Measurements from ENCODE around the gene GPSM3. TPM values are rescaled to one million over a fixed set of nuclear protein-coding genes. Genes with fewer than 3 reads are reported as not detected.

GPSM3 gene, protein sequence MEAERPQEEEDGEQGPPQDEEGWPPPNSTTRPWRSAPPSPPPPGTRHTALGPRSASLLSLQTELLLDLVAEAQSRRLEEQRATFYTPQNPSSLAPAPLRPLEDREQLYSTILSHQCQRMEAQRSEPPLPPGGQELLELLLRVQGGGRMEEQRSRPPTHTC
- total RNA-seq = 10 to 100 TPM in 1 of 4 donors, 1 to 10 TPM in 3; 5.7 to 17.4 (median 8.6) TPM

- H3K4me1 ChIP-seq = peaks cover 63 to 78% (median 70%) of the 10 kb centered on the region in 4 donors
- peak within 1 kb of the TSS; percentile 30 to 92 (median 52) for H3K4me3 ChIP-seq
- intact Hi-C loops (cut with DNase I) = no loop called here
- TF ChIP-seq POLR2AphosphoS5 (IDR thresholded peaks at IDR 0.05) (peak in 1 of 2 donors; percentile 42), CTCF (IDR thresholded peaks at IDR 0.05) (no peak), EP300 (IDR thresholded peaks at IDR 0.05) (no peak), POLR2A (IDR thresholded peaks at IDR 0.05; ENCODE audit: low read depth) (no peak)
- H3K27me3 ChIP-seq = no peaks in the 10 kb centered on the region
- no peaks in the 10 kb centered on the region for H3K9me3 ChIP-seq
- H3K36me3 ChIP-seq = peaks cover 3 to 8% (median 5%) of the 10 kb centered on the region in 4 donors
- DNase-seq (ENCODE audit: extremely low spot score) = no peak
- WGBS = 44% methylated on average over 3 of the region's 5 CpGs
- peak within 1 kb of the TSS; percentile 90 to 99 (median 98) for H3K27ac ChIP-seq (replicated peaks in 1 of 4)
Observed at GRCh38 chr6:32192608-32193039, at the start of gene GPSM3. GPSM3 (minus strand) TSS chr6:32192643; CDS start chr6:32192513, 130 bp downstream.

DNA sequence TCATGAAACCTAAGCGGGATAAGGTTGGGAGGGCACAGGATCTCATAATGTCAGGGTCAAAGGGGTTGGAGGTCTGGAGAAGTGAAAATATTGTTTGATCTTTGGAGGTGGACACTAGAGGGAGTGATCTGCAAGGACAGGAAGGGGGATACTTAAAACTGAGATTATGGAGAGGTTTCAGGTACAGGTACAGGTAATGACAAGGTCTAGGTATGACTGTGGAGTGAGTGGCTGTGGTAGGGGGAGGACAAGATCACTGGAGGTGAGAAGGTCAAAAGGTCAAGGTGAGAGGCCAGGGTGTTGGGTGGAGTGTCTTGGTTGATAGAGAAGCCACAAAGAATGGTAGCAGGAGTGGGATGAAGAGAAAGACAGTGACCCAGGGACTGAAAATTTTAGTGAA is 48.2 kb upstream of the GPSM3 start:
- DNase-seq (ENCODE audit: extremely low spot score) = no peak
- TF ChIP-seq POLR2AphosphoS5 (IDR thresholded peaks at IDR 0.05) = no peak
- no peak for TF ChIP-seq CTCF (IDR thresholded peaks at IDR 0.05)
- no peak for TF ChIP-seq POLR2A (IDR thresholded peaks at IDR 0.05; ENCODE audit: low read depth)
- no peak for TF ChIP-seq EP300 (IDR thresholded peaks at IDR 0.05)
- Histone ChIP-seq H3K4me3 (no peak overlapping the region), H3K27ac (replicated peaks in 1 of 4) (no peak overlapping the region), H3K36me3 (no peaks in the 10 kb centered on the region), H3K27me3 (peaks cover 0 to 4% (median 0%) of the 10 kb centered on the region in 4 donors), H3K9me3 (no peaks in the 10 kb centered on the region), H3K4me1 (peaks cover 7 to 21% (median 19%) of the 10 kb centered on the region in 4 donors)
- intact Hi-C loops (cut with DNase I) = loop anchor here (5.0 kb wide), 1 partner anchor 43 kb away; no protein-coding TSS in a partner anchor
- WGBS = 92% methylated on average over 1 of the region's 1 CpG

DNA sequence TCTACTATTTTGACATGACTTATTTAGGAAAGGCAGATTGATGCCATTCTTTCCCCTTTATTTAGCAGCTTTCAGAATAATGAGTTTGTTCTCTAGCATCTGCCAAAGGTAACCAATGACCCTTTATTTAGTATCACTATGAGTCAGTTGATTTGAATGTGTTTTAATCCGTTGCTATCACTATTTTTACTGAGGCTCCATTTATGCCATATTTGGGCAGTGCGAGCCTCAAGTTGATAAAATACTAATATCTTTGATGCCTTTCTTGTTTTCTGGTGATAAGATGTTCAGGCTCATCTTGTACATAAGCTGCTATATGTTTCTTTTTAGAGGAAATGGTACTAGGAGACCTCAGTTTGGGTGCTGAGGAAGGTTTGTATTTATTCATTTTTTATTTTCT is 47.0 kb upstream of the GPSM3 start:
- no peak for TF ChIP-seq POLR2AphosphoS5 (IDR thresholded peaks at IDR 0.05)
- TF ChIP-seq EP300 (IDR thresholded peaks at IDR 0.05) = no peak
- TF ChIP-seq POLR2A (IDR thresholded peaks at IDR 0.05; ENCODE audit: low read depth) = no peak
- TF ChIP-seq CTCF (IDR thresholded peaks at IDR 0.05) = no peak
- 60% methylated on average over 2 of the region's 2 CpGs for WGBS
- Histone ChIP-seq H3K4me1 (peaks cover 4 to 11% (median 9%) of the 10 kb centered on the region in 4 donors), H3K4me3 (no peak overlapping the region), H3K27me3 (peaks cover 0 to 4% (median 0%) of the 10 kb centered on the region in 4 donors), H3K9me3 (no peaks in the 10 kb centered on the region), H3K36me3 (no peaks in the 10 kb centered on the region), H3K27ac (replicated peaks in 1 of 4) (no peak overlapping the region)
- DNase-seq (ENCODE audit: extremely low spot score) = no peak
- intact Hi-C loops (cut with DNase I) = no loop called here

GRCh38 chr6:32234934-32235333 is 42.5 kb upstream of the GPSM3 start:
- intact Hi-C loops (cut with DNase I) = no loop called here
- H3K36me3 ChIP-seq = no peaks in the 10 kb centered on the region
- H3K4me3 ChIP-seq = no peak overlapping the region
- no peaks in the 10 kb centered on the region for H3K27me3 ChIP-seq
- DNase-seq (ENCODE audit: extremely low spot score) = no peak
- TF ChIP-seq EP300 (IDR thresholded peaks at IDR 0.05) (no peak), POLR2A (IDR thresholded peaks at IDR 0.05; ENCODE audit: low read depth) (no peak), CTCF (IDR thresholded peaks at IDR 0.05) (no peak), POLR2AphosphoS5 (IDR thresholded peaks at IDR 0.05) (no peak)
- no peaks in the 10 kb centered on the region for H3K4me1 ChIP-seq
- H3K9me3 ChIP-seq = no peaks in the 10 kb centered on the region
- peak overlapping the region in 2 of 4 donors; percentile 49 for H3K27ac ChIP-seq (replicated peaks in 1 of 4)
- 52% methylated on average over 4 of the region's 4 CpGs for WGBS
